WTC11 (cell line): ENCODE data around the gene EFEMP2.
A peak's percentile ranks its signal among the peaks of the same experiment; 100 is the strongest.

ENCODE experiments used
- ATF1 ChIP-seq: sonication (generic); formaldehyde crosslinking; IDR thresholded peaks from 2 replicates; pipeline ENCODE4 v1.8.1; 2023; ENCODE audit warnings: mild to moderate bottlenecking, moderate library complexity, missing genetic modification reagents
- CTCF ChIP-seq: fragments of 200-600 bp; IDR thresholded peaks from 2 replicates; pipeline ENCODE4 v1.8.0; 2022; ENCODE audit warnings: antibody characterized with exemption
- IRF1 ChIP-seq: sonication (generic); formaldehyde crosslinking; IDR thresholded peaks from 2 replicates; pipeline ENCODE4 v1.8.0; 2023; ENCODE audit warnings: missing genetic modification reagents
- TEAD4 ChIP-seq: sonication (generic); formaldehyde crosslinking; IDR thresholded peaks from 2 replicates; pipeline ENCODE4 v1.8.0; 2022; ENCODE audit warnings: mild to moderate bottlenecking, missing genetic modification reagents

DNA sequence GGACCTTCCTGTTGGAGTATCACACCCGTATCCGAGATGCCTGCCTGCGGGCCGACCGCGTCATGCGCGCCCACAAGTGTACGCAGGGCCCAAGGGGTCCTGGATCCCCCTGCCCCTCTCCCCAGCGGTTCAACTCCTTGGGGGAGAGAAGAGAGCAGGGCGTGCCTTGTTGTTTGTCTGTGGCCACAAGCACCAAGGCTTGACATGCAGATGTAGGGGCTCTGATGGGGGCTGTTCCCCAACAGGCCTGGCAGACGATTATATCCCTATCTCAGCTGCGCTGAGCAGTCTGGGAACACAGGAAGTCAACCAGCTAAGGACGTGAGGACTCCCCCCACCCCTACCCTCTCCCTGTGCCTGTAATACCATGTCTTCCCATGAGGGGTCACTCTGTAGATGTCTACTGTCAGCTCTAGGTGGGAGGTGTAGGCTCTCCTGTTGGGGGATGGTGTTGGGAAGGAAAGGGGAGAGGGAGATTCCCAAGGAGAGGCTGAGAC is 21.5 kb downstream of the EFEMP2 start:
- TF ChIP-seq CTCF (peak; percentile 69), ATF1 (CRISPR knock-in tag) (no peak), IRF1 (CRISPR knock-in tag) (no peak), TEAD4 (CRISPR knock-in tag) (no peak)
